ENCODE results near the gene POP4. TPM values are rescaled to one million over a fixed set of nuclear protein-coding genes. Genes with fewer than 3 reads are reported as not detected.
"Not testable (repeated sequence)": the region's sequence is repeated elsewhere in the genome, so short reads cannot be mapped to it uniquely, and the experiment has no call there.

Gene POP4
- total RNA-seq, 6 experiments from 2014 or later, result 73.9 to 104 (median 88.8) TPM

GRCh38 chr19:29623726-29624488 lies 17.8 kb downstream of the POP4 start:
- Mint-ChIP-seq H3K27ac (no peak overlapping the region), H3K4me1 (ENCODE audit: low read depth) (no peaks in the 10 kb centered on the region; the same call in 1 of the 2 replicates), H3K36me3 (ENCODE audit: low read depth) (no peaks in the 10 kb centered on the region), H3K27me3 (ENCODE audit: insufficient read depth) (peaks cover 18% of the 10 kb centered on the region), H3K9me3 (no peaks in the 10 kb centered on the region), H3K4me3 (no peak overlapping the region)
- no peak for TF ChIP-seq CTCF (IDR thresholded peaks at IDR 0.05)
- DNase-seq, result no peak

GRCh38 chr19:29624489-29625185 lies 18.6 kb downstream of the POP4 start:
- H3K4me1 Mint-ChIP-seq (ENCODE audit: low read depth), result no peaks in the 10 kb centered on the region; the same call in 1 of the 2 replicates
- no peaks in the 10 kb centered on the region for H3K9me3 Mint-ChIP-seq
- peak; percentile 32; the same call in 1 of the 2 replicates for TF ChIP-seq CTCF (IDR thresholded peaks at IDR 0.05)
- H3K4me3 Mint-ChIP-seq, result no peak overlapping the region
- H3K27ac Mint-ChIP-seq, result no peak overlapping the region
- H3K36me3 Mint-ChIP-seq (ENCODE audit: low read depth), result no peaks in the 10 kb centered on the region
- peaks cover 16% of the 10 kb centered on the region for H3K27me3 Mint-ChIP-seq (ENCODE audit: insufficient read depth)
- DNase-seq, result no peak

DNA sequence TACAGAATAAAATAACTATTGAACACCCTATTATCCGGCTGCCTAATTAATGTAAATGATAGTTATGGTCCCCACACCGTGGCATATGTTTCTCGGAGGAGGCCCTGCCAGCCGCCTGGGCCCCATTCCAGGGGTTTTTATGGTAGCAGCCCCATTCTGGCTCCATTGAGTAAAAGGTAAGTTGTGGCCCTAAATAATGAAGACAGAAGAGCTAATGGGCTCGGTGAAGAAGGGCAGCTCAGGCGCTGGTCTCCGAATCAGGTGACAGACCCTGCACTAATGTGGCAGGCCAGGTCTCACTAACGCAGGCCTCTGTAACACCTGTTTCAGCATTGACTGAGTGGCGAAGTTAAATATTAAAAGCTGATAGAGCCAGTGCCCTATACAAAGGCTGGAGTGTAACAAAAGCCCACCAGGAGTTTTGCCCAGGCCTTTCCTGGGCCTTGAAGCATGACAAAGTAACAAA lies 19.1 kb downstream of the POP4 start:
- no peaks in the 10 kb centered on the region for H3K36me3 Mint-ChIP-seq (ENCODE audit: low read depth)
- H3K9me3 Mint-ChIP-seq, result no peaks in the 10 kb centered on the region
- peaks cover 11% of the 10 kb centered on the region for H3K27me3 Mint-ChIP-seq (ENCODE audit: insufficient read depth)
- H3K4me1 Mint-ChIP-seq (ENCODE audit: low read depth), result no peaks in the 10 kb centered on the region; the same call in 1 of the 2 replicates
- H3K27ac Mint-ChIP-seq, result no peak overlapping the region
- DNase-seq, result no peak
- TF ChIP-seq CTCF (IDR thresholded peaks at IDR 0.05), result no peak
- no peak overlapping the region for H3K4me3 Mint-ChIP-seq

GRCh38 chr19:29626386-29626785 lies 20.3 kb downstream of the POP4 start:
- H3K4me3 Mint-ChIP-seq, result no peak overlapping the region
- DNase-seq, result no peak
- peaks cover 5% of the 10 kb centered on the region for H3K27me3 Mint-ChIP-seq (ENCODE audit: insufficient read depth)
- H3K9me3 Mint-ChIP-seq, result no peaks in the 10 kb centered on the region
- no peak for TF ChIP-seq CTCF (IDR thresholded peaks at IDR 0.05)
- H3K4me1 Mint-ChIP-seq (ENCODE audit: low read depth), result peaks cover 6% of the 10 kb centered on the region
- no peaks in the 10 kb centered on the region for H3K36me3 Mint-ChIP-seq (ENCODE audit: low read depth)
- no peak overlapping the region for H3K27ac Mint-ChIP-seq

GRCh38 chr19:29626832-29627231 lies 20.7 kb downstream of the POP4 start:
- H3K27ac Mint-ChIP-seq; H3K4me3 Mint-ChIP-seq; H3K4me1 Mint-ChIP-seq (ENCODE audit: low read depth); DNase-seq; H3K36me3 Mint-ChIP-seq (ENCODE audit: low read depth); H3K9me3 Mint-ChIP-seq; H3K27me3 Mint-ChIP-seq (ENCODE audit: insufficient read depth): not testable (repeated sequence)
